Measurements from ENCODE around the gene CIDEB.

The CIDEB gene

DNA sequence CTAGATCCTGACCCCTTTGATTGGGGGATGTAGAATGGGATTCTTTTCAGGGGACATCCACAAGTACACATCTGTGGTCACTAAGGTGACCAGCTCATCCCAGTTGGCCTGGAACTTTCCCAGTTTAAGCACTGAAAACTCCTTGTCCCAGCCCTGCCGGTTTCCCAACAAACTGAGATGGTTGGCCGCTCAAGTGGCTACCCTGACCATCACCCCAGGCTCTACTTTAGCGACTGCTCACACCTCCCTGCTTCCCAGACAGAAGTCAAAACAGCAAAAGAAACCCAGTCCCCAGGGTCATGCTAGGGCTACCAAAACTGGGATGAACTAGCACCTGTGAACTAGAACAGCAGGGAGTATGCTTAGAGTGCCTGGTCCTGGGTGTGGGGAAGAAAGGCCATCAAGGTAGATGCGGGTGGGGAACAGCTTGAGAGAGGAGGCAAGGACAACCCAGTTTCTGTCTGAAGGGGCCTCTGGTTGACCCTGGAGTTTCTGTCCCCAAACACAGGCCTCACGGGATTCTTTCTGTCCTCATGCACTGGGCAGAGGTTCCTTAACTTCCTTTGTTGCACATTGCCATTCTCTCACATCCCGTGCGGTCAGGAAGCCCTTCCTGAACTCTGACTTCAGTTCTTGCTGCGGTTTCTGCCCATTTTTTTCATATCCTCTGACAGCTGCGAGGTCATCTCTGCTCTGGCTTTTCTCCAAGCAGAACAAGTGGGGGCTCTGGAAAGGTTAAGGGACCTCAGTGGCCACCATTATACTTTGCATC is 5.1 kb upstream of the CIDEB start:
- DNase-seq: peak; percentile 71 to 75

DNA sequence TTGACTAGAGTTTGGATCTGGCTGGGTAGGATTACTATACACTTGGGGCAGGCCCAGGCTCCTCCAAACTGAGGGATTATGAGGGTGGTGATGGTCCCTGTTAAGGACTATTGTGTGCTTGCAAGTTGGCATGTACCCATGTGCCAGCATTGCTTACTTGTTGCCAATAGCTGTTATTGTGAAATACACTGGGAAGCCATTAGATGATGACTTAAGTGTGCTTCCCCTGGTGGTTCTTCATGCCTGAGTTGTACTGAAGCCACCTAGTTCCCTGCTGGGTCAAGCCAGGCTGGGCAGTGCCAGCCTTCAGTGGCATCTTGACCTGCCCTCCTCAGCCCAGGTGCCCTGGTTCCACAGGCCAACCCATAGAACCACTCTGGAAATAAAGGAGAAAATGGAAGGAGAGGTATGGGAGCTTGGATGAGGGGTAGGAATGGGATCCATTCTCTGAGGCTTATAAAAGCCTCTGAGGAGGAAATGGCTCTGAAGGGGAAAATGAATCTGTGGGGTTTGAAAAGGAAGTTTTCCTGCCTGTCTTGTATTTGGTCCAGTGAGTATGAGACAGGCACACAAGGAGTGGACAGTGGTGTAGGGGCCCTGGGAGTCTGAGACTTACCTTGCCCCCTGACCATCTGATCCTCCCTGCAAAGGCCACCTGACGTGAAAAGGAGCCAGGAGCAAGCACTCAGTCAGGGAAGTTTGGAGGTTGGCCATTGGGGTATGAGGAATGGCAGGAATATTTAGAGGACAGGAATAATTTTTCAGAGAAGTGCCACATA is 4.2 kb upstream of the CIDEB start:
- DNase-seq: peak; percentile 78 to 87

DNA sequence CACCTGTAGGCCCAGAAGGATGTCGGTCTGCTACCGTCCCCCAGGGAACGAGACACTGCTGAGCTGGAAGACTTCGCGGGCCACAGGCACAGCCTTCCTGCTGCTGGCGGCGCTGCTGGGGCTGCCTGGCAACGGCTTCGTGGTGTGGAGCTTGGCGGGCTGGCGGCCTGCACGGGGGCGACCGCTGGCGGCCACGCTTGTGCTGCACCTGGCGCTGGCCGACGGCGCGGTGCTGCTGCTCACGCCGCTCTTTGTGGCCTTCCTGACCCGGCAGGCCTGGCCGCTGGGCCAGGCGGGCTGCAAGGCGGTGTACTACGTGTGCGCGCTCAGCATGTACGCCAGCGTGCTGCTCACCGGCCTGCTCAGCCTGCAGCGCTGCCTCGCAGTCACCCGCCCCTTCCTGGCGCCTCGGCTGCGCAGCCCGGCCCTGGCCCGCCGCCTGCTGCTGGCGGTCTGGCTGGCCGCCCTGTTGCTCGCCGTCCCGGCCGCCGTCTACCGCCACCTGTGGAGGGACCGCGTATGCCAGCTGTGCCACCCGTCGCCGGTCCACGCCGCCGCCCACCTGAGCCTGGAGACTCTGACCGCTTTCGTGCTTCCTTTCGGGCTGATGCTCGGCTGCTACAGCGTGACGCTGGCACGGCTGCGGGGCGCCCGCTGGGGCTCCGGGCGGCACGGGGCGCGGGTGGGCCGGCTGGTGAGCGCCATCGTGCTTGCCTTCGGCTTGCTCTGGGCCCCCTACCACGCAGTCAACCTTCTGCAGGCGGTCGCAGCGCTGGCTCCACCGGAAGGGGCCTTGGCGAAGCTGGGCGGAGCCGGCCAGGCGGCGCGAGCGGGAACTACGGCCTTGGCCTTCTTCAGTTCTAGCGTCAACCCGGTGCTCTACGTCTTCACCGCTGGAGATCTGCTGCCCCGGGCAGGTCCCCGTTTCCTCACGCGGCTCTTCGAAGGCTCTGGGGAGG is 3.1 kb upstream of the CIDEB start, which contains the start of gene LTB4R:
Gene LTB4R, plus strand, starts transcription at position 857 of the 959 bp plus-strand sequence. CDS start 4,150 bp downstream, outside the sequence.
- DNase-seq: no peak

DNA sequence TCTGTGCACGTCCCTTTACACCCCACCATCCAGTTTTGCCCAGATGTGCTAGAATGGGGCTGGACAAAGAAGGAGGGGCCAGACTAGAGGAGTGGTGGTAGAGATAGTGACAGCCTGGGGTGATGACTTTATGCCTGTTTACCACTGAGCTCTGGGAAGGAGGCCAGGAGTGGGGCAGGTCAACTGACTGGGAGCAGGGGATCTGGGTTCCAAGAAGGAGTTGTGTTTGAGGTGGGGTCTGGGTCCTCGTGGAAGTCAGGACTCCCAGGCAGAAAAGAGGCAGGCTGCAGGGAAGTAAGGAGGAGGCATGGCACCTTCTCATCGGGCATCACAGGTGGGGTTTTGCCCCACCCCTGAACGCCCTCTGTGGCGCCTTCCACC is 2.5 kb upstream of the CIDEB start:
- DNase-seq: no peak

DNA sequence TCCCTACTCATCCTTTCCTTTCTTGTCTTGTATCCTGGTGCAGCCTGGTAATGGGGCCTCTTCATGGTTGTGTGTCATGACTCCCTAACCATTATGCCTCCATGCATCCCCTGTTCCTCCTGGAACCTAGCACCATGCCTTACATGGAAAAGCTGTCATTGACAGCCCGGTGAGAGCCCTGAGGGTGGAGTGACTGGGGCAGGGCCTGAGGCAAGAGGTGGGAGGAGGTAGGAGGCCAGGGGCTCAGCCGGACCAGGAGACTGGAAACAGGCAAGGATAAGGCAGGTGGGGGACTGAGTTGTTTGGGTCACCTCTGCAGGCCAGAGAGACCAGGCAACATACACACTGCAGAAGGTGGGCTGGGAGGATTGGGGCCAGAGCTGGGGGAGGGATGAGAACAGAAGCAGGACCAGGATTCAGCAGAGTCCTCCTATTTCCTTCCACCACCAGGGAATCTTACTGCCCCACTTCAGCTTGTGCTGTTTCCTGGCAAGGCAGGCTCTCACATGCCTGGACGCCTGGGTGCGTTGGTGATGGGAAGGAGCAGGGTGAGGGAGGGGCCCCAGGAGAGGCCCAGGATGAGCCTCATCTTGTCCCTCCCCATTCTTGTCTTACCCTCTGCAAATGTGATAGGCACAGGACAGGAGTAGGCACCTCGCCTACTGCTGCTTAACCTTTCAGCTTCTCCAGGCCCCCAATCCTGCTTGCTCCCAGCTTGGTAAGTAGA is 1.9 kb upstream of the CIDEB start, which contains the start of gene LTB4R2:
Gene LTB4R2, plus strand, starts transcription at position 603 of the 727 bp plus-strand sequence. CDS start 525 bp downstream, outside the sequence.
- DNase-seq: no peak

DNA sequence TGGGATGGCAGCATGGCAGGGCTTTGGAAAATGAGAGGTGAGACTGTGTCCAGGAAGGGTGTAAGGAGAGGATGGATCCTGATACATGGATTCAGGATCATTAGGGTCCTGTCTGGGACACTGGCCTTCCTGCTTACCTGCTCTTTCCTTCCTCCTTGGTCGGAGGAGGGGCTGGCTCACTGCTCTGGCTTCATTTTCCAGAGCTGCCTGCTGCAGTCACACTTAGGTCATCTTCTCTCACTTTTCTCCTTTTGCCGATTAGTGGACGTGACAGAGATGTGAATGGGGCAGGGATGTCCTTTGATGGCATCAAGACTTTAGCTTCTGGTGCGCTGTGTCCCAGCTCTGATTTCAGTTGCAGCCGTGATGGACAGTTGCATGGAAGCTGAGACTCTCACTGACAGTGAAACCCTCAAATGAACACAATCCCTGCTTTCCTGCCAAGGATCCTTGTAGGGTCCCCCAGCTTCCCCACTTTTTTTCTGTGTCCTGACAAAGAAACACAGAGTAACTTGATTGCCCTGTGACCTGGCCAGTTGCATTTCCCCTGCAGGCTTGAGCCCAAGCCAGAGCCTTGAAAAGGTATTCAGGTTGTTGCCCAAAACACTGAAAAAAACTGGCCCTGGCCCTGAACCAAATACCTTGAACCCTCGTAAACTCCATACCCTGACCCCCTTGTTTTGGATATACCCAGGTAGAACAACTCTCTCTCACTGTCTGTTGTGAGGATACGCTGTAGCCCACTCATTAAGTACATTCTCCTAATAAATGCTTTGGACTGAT is 756 bp upstream of the CIDEB start:
- no peak for DNase-seq

DNA sequence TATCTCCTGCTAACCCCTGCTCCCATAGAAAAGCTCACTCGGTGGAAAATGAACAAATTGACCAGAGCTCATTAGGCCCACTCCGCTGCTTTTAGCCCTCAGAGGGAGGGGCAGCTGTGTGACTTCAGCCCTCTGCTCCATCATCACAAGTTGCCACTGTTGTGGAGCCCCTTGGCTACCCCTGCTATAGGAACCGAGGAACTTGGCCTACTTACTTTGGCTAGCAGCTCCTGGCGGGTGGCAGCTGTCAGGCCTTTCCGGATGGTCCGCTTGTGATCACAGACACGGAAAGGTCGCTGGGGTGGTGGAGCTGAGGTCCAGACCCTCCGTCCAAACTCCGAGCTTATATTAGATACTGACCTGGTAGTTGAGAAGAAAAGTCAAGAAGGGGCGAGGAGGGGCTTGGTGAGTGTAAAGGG is 612 bp downstream of the CIDEB start:
- no peak for DNase-seq

DNA sequence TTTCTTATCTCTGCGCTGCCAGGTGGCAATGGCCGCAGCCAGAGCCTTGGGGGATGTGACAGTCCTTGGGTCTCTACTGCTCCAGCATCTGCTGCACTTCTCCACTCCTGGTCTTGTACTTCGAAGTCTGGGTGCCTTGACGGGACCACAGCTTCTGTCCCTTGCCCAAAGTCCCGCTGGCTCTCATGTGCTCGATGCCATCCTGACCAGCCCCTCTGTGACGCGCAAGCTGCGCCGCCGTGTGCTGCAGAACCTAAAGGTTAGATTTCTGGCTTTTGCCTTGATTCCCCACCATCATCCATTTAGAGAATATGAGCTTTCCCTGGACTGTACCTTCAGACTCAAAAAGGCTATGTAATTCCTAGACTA is 3.8 kb downstream of the CIDEB start:
- no peak for DNase-seq

DNA sequence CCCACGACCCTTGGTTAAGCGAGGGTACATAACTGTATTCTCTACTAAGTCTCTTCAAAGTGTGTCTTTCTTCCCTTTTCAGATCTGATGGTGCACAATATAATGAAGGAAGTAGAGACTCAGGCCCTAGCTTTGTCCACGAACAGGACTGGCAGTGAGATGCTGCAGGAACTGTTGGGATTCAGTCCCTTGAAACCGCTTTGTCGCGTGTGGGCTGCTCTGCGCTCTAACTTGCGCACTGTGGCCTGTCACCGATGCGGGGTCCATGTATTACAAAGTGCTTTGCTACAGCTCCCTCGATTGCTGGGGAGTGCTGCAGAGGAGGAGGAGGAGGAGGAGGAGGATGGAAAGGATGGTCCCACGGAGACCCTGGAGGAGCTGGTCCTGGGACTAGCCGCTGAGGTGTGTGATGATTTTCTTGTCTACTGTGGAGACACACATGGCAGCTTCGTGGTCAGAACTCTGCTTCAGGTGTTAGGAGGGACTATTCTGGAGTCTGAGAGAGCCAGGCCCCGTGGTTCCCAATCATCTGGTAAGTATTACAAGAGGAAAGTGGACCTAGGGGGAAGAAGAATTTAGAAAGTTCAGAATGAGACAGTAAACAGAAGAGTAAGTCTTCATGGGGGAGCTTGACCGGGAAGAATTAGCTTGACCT is 7.3 kb downstream of the CIDEB start:
- no peak for DNase-seq

DNA sequence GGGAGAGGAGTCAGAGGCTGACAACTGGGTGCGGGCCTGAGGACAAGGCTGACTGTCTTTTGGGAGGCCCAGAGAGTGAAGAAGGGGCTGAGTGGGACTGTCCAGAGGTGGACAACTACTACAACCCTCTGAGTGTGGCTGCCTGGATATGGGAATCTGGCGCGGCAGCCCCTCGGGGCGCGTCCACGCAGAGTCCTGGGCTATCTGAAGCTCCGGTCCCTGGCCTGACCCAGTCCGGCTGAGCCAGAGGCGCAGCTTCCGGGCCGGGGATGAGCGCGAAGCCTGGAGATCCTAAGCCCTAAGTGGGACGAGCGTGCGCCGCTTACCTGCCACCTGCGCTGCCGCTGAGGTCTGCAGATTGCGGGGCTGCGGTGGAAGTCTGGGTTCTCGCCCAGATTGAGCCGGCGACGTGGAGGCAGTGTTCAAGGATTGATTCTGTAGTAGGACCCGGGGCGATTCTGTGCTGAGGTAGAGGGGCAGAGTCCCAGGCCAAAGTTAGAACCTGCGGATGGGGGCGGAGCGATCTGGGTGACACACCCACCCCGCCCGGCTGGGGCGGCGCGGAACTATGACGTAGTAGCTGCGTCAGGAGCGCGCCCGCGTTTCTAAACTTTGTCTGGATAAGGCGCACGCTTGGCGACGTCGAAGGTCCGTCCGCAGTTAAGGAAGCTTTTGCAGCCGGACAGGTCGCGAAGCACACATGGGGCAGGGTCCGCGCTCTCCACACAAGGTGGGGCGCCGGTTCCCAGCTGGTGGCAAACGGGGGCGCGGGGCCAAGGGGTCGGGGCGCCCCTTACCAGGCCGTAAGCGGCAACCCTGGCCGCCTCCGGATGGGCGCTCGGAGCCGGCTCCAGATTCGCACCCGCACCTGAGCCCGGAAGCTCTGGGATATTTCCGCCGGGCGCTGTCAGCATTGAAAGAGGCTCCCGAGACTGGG is 8.3 kb downstream of the CIDEB start, which contains the start of the genes DHRS1 and NOP9:
Gene DHRS1, minus strand, starts transcription at position 526 of the 937 bp plus-strand sequence. CDS start 674 bp downstream, outside the sequence.
Gene NOP9, plus strand, starts transcription at position 596 of the 937 bp plus-strand sequence. Its CDS starts 105 bp downstream, at position 701.
- DNase-seq: peak; percentile 83 to 98

DNA sequence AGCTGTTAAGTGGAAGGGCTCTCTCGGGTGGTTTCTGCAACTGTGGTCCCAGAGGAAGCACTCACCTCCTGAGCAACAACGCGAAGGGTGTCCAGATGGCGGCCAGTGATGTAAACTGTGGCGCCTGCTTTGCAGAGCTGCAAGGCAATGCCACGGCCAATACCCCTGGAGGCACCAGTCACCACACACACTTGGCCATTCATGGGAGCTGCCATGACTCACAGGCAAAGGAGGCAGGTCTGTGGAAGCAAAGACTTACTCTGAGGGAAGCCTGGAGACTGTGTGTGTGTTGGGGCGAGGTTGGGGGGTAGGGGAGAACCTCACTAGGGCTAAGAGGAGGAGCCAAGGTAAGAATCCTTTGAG is 8.9 kb downstream of the CIDEB start:
- DNase-seq: no peak

DNA sequence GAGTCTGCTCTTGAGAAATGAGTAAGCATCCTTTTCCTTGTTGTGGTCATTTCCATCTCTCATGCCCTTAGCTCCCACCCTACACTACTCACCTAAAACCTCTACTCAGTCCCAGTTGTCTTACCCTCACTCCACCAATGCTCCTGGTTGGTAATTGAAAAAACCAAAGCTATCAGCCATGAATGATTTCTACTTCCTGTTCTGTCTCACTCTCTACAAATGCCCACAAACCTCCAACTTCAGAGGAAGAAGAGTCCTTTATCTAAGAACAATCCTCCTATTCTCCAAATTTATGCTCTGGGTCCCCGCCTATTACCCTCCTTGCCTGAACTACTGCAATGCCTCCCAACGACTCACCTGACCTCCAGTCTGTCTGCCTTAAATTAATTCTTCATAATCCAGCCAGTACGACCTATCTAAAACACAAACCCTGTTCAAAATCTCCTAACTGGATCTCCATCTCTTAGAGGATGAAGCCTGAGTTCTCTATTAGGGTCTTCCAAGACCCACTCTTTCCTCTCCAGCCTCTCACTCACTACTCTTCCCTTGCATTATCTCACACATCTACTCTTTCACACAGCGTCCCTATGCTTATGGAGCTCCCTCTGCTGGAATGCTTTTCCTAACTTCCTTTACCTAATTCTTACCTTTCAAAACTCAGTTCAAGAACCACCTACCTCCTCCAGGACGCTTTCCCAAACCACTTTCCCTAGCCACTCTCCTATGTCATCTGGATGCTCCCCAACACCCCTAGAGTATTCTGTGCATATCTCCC is 10.4 kb downstream of the CIDEB start:
- no peak for DNase-seq

DNA sequence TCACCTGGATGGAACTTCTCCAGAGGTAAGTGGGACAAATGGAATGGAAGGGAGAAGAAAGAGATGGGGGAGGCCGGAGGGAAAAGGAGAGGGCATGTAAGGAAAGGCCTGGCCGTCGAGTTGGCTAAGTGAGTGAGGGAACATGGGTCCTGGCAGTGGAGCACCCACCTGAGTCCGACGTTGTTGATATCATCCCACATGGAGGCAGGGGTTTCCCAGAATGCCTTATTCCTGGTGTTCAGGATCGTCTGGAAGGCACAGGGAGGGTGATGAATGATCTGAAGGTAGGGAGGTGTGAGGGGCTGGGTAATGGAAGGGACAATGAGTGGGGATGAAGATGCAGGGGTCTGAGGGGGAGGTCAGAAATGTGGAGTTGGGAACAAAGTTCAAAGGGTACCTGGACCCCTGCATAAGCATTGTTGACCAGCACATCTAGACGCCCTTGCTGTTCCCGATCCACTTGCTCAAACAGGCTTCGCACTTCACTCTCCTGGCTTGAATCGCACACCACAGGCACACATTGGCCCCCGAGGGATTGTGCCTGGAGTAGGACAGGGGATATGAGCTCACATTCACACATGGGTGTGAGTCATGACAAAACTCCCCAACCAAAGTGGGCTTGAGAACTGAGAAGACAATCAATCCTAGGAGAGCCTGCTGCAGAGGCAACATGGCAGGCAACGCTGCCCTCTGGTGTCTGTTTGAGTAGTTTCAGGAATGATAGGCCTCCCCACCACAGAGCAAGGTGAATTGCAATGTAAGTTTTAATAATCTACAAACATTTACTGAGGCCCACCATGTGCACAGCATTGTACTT is 11.2 kb downstream of the CIDEB start:
- DNase-seq: peak; percentile 86 to 89

DNA sequence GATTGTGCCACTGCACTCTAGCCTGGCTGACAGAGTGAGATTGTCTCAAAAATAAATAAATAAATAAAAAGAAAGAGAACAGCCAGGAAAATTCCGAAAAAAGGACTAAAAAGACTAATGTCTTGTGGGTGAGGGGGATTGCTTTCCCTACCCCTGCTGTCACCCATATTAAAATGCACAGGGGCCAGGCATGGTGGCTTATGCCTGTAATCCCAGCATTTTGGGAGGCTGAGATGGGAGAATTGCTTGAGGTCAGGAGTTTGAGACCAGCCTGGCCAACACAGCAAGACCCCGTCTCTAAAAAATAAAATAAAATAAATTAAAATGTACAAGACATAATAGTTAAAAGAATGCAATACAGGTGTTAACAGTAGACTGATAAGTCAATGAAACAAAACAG is 14.3 kb downstream of the CIDEB start:
- no peak for DNase-seq

DNA sequence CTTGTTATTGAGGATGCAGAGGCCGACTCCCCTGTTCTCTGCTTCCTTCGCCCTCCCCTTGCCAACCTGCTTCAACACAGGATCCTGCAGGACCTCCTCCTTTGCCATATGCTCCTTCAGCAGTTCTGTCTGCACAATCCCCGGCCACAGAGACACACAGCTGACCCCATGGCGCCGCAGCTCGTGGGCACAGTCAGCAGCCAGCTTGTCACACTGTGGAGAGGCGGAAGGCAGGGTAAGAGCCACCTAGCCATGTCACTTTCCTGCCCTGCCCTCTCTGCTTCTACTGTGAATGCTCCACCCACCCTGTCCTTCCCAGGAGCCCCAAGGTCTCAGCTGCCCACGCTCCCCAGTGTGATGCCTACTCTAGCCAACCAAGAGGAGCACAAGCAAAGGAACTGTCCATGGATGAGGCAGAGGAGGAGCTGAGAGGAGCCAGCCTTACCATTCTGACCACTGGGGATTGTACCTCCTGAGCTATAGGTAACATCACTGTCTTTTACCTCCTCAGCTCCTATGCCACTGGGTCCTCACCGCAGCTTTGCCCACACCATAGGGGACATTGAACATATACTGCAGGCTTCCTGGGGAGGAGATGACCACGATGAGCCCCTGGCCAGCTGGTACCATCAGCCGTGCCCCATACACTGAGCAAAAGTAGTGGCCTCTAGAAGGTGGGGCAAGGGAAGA is 15.5 kb downstream of the CIDEB start:
- no peak for DNase-seq

DNA sequence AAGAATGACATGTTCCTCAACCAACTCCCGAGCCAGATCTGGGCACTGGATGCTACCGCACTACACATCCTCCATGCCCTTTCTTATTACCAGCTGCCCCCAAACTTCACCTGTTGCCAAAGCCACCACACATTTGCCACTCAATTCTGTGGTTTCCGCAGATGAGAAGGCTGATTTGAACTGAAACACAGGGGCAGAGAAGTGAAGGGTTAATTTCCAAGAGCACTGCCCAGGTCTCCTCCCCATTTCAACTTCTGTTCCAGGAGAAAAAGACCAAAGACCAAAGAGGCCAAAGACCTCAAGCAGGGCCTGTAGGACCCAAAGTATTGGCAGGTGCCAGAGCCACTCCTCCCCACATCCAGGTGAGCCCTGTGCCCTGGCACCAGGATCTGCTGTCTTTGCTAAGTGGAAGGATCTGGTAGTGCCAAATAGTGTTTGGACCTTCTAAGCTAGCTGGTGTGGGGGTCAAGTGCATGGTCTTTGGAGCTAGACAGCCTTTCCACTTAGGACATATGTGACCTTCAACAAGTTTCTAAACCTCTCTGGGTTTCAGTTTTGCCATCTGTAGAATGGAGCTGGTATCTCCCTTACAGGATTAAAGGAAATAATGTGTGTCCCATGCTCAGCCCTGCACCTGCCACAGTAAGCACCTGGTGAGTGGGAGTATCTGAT is 16.2 kb downstream of the CIDEB start:
- DNase-seq: no peak
